Colonic mucosa (tissue), 4 donors: ENCODE data around the gene FRS3. TPM values are rescaled to one million over a fixed set of nuclear protein-coding genes. Genes with fewer than 3 reads are reported as not detected.

Experiments
- DNase-seq: peaks from one replicate; pipeline ENCODE4 v3.0.0-alpha.2; 2020
- H3K27ac ChIP-seq: fragments of 200-600 bp; one replicate; pipeline ENCODE4 v1.8.0; 2021
- H3K27me3 ChIP-seq: fragments of 200-600 bp; one replicate; pipeline ENCODE4 v1.8.0; 2021
- H3K36me3 ChIP-seq: fragments of 200-600 bp; one replicate; pipeline ENCODE4 v1.8.0; 2021
- H3K4me1 ChIP-seq: fragments of 200-600 bp; one replicate; pipeline ENCODE4 v1.8.0; 2021; ENCODE audit warnings: mild to moderate bottlenecking
- H3K4me3 ChIP-seq: fragments of 200-600 bp; one replicate; pipeline ENCODE4 v1.8.0; 2021
- H3K9ac ChIP-seq, 2 donors: one replicate each; pipeline ENCODE4 v1.7.0; 2013; ENCODE audit warnings: control low read depth in 2 of 2, low read depth in 2 of 2, low read length in 2 of 2
- H3K9me3 ChIP-seq: fragments of 200-600 bp; one replicate; pipeline ENCODE4 v1.8.0; 2021
- CTCF ChIP-seq: fragments of 200-600 bp; IDR thresholded peaks from one replicate; pipeline ENCODE4 v1.8.0; 2022; ENCODE audit warnings: antibody characterized with exemption, mild to moderate bottlenecking
- intact Hi-C: fragments of 100-400 bp; cut with DNase I; formaldehyde crosslinking; loops from one replicate; pipeline ENCODE4 v1.14.1; 2022
- total RNA-seq, 2 donors: library from RNA; stranded (reverse); fragmentation: NEBNext Ultra II Directional in 1 of 2; extraction: Animal tissue kit (Norgen Biotek cat#: 25700) in 1 of 2; gene quantifications; one replicate each; pipeline ENCODE4 v1.2.1, GENCODE V29; 2021
- donor health status: healthy.
- donor health status: DM: no; HTN: no; CAD: no.
- donor health status: DM: no; HTN: no; CAD: no.

FRS3 gene
- 1 to 10 TPM; 2.7 to 3.4 TPM for total RNA-seq

- peak; percentile 100 for DNase-seq
- no peaks in the 10 kb centered on the region for H3K9me3 ChIP-seq
- peaks cover 6% of the 10 kb centered on the region for H3K4me1 ChIP-seq
- intact Hi-C loops, result loop anchor here (2.0 to 10.0 kb wide), 4 partner anchors 43 to 415 kb away; partner anchors contain the start of gene TFEB
- no peaks in the 10 kb centered on the region for H3K27me3 ChIP-seq
- peak within 1 kb of the TSS; percentile 54 for H3K4me3 ChIP-seq
- peak within 1 kb of the TSS; percentile 80 for H3K27ac ChIP-seq
- H3K9ac ChIP-seq, result peak within 1 kb of the TSS; percentile 74 to 89
- peak; percentile 57 for TF ChIP-seq CTCF
- no peaks in the 10 kb centered on the region for H3K36me3 ChIP-seq
Observed at GRCh38 chr6:41779788-41780550, at the start of gene FRS3. TSS of gene FRS3 (minus strand) at chr6:41779900. CDS start at chr6:41776987, 2,913 bp downstream.

DNA sequence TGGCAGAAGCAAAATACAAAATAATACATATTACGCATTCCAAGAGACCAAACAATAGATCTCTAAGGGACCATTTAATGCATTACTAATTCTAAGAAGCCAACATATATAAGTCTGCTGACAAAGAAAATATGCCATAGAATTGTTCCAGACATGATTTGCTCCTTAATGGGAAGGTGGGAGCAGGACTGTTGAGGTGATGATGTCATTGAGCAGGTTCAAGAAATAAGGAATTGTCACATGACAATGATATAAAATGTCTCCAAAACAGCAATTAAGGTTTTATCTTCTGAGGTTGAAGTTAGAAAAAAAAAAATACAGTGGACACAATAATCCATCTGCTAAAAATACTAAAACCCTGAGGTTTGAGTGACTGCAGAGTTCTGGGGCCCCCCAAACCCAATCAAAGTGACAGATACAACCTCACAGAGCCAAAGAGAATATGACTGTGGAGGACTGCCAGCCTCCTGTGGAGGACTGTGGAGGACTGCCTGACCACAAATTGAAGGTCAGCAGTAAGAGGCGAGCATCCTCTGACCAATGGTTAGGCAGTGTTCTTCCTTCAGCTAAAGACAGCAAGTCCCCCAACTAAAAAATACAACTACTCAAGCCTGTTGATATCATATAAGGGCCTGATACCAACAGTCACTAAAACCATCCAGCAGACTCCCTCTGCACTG, 46.8 kb upstream of the FRS3 start:
- H3K27ac ChIP-seq, result no peak overlapping the region
- H3K4me1 ChIP-seq, result no peaks in the 10 kb centered on the region
- H3K36me3 ChIP-seq, result no peaks in the 10 kb centered on the region
- TF ChIP-seq CTCF, result no peak
- no peaks in the 10 kb centered on the region for H3K27me3 ChIP-seq
- intact Hi-C loops, result no loop called here
- H3K9ac ChIP-seq, result no peak overlapping the region
- H3K4me3 ChIP-seq, result no peak overlapping the region
- no peak for DNase-seq
- H3K9me3 ChIP-seq, result no peaks in the 10 kb centered on the region

DNA sequence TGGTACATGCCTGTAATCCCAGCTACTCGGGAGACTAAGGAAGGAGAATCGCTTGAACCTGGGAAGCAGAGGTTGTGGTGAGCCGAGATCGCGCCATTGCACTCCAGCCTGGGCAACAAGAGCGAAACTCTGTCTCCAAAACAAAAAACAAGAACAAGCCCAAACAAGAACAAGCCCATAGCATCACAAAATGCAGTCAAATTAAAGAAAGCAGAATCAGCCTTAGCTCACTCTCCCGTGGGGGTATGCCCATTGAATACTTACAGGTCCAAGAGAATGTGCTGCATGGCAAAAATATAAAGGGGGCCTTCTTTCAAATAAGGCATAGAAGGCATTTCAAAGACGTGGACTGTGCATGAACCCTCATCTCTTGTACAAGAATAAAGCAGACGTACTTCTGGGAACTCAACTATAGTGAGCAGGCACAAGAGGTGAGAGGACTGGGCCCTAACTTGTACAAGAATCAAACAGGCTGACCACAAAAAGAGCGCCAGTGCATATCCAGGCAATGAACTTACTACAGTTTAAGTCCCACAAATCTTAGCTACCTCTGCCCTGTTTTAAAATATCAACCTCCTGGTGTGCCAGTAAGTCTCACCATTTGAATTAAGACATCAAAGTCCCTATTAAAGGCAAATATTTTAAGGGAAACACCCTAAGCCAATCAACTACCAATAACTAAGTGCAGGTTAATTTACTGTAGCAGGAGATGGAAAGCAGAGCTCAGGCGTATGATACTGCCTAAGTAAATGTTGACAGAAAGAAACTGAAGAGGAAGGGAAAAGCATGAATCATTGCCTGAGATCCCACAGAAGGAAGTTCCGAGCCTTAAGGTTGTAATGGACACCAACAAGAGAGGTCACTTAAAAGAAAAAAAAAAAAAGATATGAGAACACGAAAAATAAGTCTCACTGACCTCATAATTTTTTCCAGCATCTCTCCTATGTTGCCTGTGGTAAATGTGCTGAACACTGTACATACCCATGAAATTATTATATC, 45.2 kb upstream of the FRS3 start:
- Histone ChIP-seq H3K9me3 (no peaks in the 10 kb centered on the region), H3K9ac (no peak overlapping the region), H3K36me3 (no peaks in the 10 kb centered on the region), H3K4me1 (no peaks in the 10 kb centered on the region), H3K27ac (no peak overlapping the region), H3K4me3 (no peak overlapping the region), H3K27me3 (no peaks in the 10 kb centered on the region)
- no peak for TF ChIP-seq CTCF
- no peak for DNase-seq
- intact Hi-C loops, result no loop called here

- Histone ChIP-seq H3K9ac (no peak overlapping the region), H3K4me3 (no peak overlapping the region), H3K36me3 (no peaks in the 10 kb centered on the region), H3K4me1 (no peaks in the 10 kb centered on the region), H3K27ac (no peak overlapping the region), H3K9me3 (no peaks in the 10 kb centered on the region), H3K27me3 (no peaks in the 10 kb centered on the region)
- no peak for TF ChIP-seq CTCF
- DNase-seq, result no peak
- intact Hi-C loops, result no loop called here
Observed at GRCh38 chr6:41823178-41823577, 43.5 kb upstream of the FRS3 start.

DNA sequence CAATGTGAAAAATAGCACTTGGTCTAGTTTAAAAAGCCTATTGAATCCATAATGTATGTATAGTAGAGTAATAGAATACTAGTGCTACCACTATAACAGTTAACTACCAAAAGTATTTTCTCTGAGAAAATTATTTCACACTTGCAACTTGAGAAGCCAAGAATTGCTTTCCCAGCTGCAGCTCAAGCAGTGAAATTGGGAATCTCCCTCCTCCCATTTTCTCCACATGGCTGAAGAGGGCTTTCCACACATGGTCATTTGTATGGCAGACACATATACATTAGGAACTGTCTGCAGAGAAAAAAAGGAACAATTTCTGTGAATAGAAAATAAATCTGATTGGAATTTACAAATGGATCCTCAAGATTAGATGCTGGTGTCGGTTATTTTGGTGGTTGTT, 42.3 kb upstream of the FRS3 start:
- Histone ChIP-seq H3K9ac (no peak overlapping the region), H3K4me3 (no peak overlapping the region), H3K36me3 (no peaks in the 10 kb centered on the region), H3K27me3 (no peaks in the 10 kb centered on the region), H3K4me1 (no peaks in the 10 kb centered on the region), H3K27ac (no peak overlapping the region), H3K9me3 (no peaks in the 10 kb centered on the region)
- no peak for DNase-seq
- intact Hi-C loops, result no loop called here
- no peak for TF ChIP-seq CTCF
